ENCODE measurements around the gene LIFR.

GRCh38 chr5:38537505-38537904 lies 18.9 kb downstream of the LIFR start:
- TF ChIP-seq ZBTB21 (tag by site-specific recombination; IDR thresholded peaks at IDR 0.05) (no peak), HOXA7 (CRISPR knock-in tag; IDR thresholded peaks at IDR 0.05; ENCODE audit: borderline replicate concordance) (no peak)
